Measurements from ENCODE around the gene TRAIP.
"Not testable (repeated sequence)": the region's sequence is repeated elsewhere in the genome, so short reads cannot be mapped to it uniquely, and the experiment has no call there.

Gene TRAIP

GRCh38 chr3:49823131-49823530 is 33.2 kb downstream of the TRAIP start:
- not testable (repeated sequence) for DNase-seq (ENCODE audit: low spot score)

- peak; percentile 59 for DNase-seq (ENCODE audit: low spot score)
Observed at GRCh38 chr3:49813497-49814174, 42.7 kb downstream of the TRAIP start, which contains the start of gene UBA7. Gene UBA7 (minus strand): TSS chr3:49813953. CDS start chr3:49813787, 166 bp downstream.

- no peak for DNase-seq (ENCODE audit: low spot score)
Observed at GRCh38 chr3:49812916-49813496, 43.4 kb downstream of the TRAIP start.

- no peak for DNase-seq (ENCODE audit: low spot score)
Observed at GRCh38 chr3:49807431-49808114, 48.8 kb downstream of the TRAIP start.

GRCh38 chr3:49806850-49807249 is 49.5 kb downstream of the TRAIP start:
- DNase-seq (ENCODE audit: low spot score), result no peak

- DNase-seq (ENCODE audit: low spot score), result no peak
Observed at GRCh38 chr3:49805897-49806701, 50.3 kb downstream of the TRAIP start.

- no peak for DNase-seq (ENCODE audit: low spot score)
Observed at GRCh38 chr3:49805367-49805782, 51.0 kb downstream of the TRAIP start.

GRCh38 chr3:49804141-49805041 is 52.0 kb downstream of the TRAIP start:
- no peak for DNase-seq (ENCODE audit: low spot score)

- peak; percentile 15 for DNase-seq (ENCODE audit: low spot score)
Observed at GRCh38 chr3:49803465-49804140, 52.8 kb downstream of the TRAIP start.

GRCh38 chr3:49802719-49803464 is 53.5 kb downstream of the TRAIP start, which contains the start of gene INKA1:
Gene INKA1 (plus strand): TSS chr3:49803261. CDS start chr3:49803393, 132 bp downstream.
- DNase-seq (ENCODE audit: low spot score), result peak; percentile 93

- no peak for DNase-seq (ENCODE audit: low spot score)
Observed at GRCh38 chr3:49801160-49801559, 55.2 kb downstream of the TRAIP start.

- no peak for DNase-seq (ENCODE audit: low spot score)
Observed at GRCh38 chr3:49799761-49800160, 56.6 kb downstream of the TRAIP start, which contains the start of gene CDHR4. Gene CDHR4 (minus strand): TSS chr3:49799873. CDS start chr3:49799812, 61 bp downstream.

GRCh38 chr3:49799105-49799504 is 57.3 kb downstream of the TRAIP start:
- DNase-seq (ENCODE audit: low spot score), result no peak

GRCh38 chr3:49794926-49795905 is 61.1 kb downstream of the TRAIP start:
- DNase-seq (ENCODE audit: low spot score), result no peak

- DNase-seq (ENCODE audit: low spot score), result no peak
Observed at GRCh38 chr3:49794431-49794830, 61.9 kb downstream of the TRAIP start.

- no peak for DNase-seq (ENCODE audit: low spot score)
Observed at GRCh38 chr3:49793486-49794085, 62.8 kb downstream of the TRAIP start.

GRCh38 chr3:49792371-49793150 is 63.8 kb downstream of the TRAIP start:
- DNase-seq (ENCODE audit: low spot score), result no peak

All from hematopoietic multipotent progenitor cell treated with erythropoietin and hydrocortisone succinate and interleukin-3 and kit ligand, for 15 days (in vitro differentiated cells).